ENCODE results near the gene EXPH5.
"Not testable (repeated sequence)": the region's sequence is repeated elsewhere in the genome, so short reads cannot be mapped to it uniquely, and the experiment has no call there.

The EXPH5 gene

DNA sequence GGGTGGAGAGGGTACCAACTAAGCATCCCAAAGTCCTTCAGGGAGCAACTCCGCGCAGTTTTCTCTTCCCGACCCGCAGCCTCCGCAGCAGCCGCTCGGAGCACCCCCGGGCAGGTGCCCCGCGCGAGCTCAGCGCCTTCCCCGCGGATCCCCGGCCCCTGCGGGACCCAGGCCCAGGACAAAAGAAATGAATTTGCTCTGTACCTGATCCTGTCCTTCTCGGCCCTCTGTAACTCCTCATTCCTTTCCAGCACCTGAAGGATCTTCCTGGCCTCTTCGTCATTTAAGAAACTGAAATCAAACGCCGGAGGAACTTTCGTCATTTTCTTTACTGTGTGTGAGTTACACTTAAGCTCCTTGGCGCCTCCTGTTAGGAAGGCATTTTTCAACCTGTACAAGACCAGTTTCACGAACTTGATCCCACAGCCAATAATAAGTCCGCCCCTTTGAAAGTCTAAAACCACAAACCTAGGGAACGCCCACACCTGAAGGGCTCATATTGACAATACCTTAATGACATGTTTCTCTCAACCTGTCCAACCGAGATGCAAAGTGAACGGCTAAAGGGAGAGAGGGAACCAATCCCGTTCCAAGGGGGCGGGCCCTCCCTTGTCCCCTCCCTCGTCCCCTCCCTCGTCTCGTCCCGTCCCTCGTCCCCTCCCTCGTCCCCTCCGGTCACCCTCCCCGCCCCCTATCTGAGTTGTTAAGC, at the start of gene EXPH5:
Gene EXPH5, minus strand, starts transcription at position 555 of the 709 bp plus-strand sequence. Its CDS starts 232 bp downstream, at position 323.
- DNase-seq (ENCODE audit: low read depth, low spot score), result peak; percentile 96

- DNase-seq (ENCODE audit: low read depth, low spot score), result not testable (repeated sequence)
Measured at GRCh38 chr11:108641752-108642151, 48.2 kb upstream of the EXPH5 start.

DNA sequence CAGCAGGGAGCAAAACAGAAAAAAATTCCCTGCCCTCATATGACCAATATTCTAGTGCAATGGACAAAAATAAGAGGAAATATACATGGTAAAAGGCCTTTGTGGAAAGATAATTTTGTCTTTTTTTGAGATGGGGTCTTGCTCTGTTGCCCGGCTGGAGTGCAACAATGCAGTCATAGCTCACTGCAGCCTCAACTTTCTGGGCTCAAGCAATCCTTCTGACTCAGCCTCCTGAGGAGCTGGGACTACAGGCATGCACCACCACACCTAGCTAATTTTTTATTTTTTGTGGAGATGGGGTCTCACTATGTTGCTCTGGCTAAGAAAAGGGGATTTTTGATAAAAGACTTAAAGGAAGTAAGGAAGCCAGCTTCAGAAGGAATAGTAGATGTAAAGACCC, 45.6 kb upstream of the EXPH5 start:
- DNase-seq (ENCODE audit: low read depth, low spot score), result no peak

- no peak for DNase-seq (ENCODE audit: low read depth, low spot score)
Measured at GRCh38 chr11:108636222-108636621, 42.7 kb upstream of the EXPH5 start.

DNA sequence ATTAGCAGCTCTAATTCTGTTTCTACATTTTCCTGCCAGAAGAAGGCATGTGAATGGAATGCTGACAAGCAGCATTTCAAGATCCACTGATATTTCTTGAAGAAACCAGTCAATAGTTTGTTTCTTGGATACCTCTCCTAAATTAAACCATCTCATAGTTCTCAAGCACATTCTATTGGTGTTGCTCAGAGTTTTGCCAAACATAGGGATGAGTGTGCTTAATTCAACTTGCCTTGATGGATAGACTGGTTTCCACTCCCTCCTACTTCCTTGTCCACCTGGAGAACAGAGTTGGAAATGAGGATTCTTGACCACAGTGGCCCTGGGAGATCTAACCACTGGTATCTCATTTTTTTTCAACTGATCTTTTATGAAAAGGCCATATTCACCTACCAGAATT, 41.5 kb upstream of the EXPH5 start:
- no peak for DNase-seq (ENCODE audit: low read depth, low spot score)

GRCh38 chr11:108632041-108632704, 38.6 kb upstream of the EXPH5 start:
- no peak for DNase-seq (ENCODE audit: low read depth, low spot score)

DNA sequence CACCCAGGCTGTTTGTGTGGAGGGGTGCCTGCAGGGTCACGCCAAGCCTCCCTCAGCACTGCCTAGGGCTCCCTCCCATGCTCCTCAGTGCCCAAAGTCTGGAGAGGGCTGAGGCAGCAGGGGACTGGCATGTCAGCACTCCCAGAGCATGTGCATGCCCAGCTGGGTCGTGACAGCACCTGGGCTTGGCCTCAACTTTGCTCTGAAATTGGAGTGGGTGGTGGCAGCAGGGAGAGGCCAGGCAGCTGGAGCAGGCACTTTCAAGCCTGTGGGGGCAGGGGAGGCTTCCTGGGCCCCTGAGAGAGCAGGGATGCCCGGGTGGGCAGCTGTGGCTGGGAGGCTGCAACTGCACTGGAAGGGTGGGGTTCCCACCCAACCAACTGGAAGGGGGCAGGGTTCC, 35.7 kb upstream of the EXPH5 start:
- no peak for DNase-seq (ENCODE audit: low read depth, low spot score)

GRCh38 chr11:108628812-108629211, 35.2 kb upstream of the EXPH5 start:
- DNase-seq (ENCODE audit: low read depth, low spot score), result no peak

- DNase-seq (ENCODE audit: low read depth, low spot score), result no peak
Measured at GRCh38 chr11:108628326-108628725, 34.8 kb upstream of the EXPH5 start.

DNA sequence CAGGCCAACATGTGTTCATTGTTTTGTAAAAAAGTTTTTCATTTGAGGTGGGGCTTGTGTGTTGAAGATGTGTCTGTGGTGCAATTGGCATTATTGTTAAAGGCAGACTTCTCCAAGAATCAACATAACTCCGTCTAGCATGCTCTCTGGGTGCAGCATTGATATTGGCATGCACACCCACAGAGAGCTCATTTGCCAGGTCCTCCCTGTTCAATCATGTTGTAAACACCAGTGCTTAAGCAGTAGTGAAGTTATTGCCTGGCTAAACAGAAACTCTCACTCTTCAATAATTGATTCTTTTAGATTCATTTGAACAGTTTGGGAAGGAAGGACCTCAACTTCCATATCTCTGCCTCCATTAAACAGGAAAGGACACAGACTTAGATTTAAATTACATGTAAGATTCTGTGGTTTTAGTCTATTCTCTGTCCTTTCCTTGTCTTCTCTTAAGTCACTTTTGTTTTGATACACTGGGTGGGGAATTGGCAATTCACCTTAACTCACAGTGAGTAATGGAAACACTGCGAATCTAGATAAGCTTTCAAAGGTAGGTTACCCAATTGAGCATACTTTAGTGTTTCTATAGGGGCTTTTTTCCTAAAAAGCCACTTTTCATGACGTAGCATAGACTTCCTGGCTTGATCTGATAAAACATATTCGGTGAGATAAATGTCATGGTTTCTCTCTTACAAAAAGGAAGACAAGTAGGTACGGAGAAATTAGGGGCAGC, 30.8 kb upstream of the EXPH5 start:
- DNase-seq (ENCODE audit: low read depth, low spot score), result no peak

- no peak for DNase-seq (ENCODE audit: low read depth, low spot score)
Measured at GRCh38 chr11:108622341-108622740, 28.8 kb upstream of the EXPH5 start.

GRCh38 chr11:108620958-108621772, 27.6 kb upstream of the EXPH5 start:
- no peak for DNase-seq (ENCODE audit: low read depth, low spot score)

DNA sequence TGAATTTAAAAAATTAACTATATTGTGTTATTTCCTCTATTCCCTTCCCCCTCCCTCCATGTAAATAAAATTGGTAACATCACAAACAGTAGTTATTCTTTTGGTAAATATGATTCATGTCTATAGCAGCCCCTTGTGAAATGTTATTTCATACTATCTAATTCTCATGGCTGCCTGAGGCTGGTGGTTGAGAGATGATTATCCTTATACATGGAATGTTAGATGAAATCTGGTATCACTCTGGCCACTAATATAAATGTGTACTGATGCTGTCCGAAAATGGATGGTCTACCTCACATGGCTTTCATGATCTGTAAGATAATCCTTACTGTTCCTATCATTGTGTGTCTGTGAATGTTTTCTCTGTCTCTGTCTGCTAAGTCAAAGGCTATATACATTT, 25.0 kb upstream of the EXPH5 start:
- no peak for DNase-seq (ENCODE audit: low read depth, low spot score)

- no peak for DNase-seq (ENCODE audit: low read depth, low spot score)
Measured at GRCh38 chr11:108617055-108617454, 23.5 kb upstream of the EXPH5 start.

- DNase-seq (ENCODE audit: low read depth, low spot score), result no peak
Measured at GRCh38 chr11:108616549-108616948, 23.0 kb upstream of the EXPH5 start.

DNA sequence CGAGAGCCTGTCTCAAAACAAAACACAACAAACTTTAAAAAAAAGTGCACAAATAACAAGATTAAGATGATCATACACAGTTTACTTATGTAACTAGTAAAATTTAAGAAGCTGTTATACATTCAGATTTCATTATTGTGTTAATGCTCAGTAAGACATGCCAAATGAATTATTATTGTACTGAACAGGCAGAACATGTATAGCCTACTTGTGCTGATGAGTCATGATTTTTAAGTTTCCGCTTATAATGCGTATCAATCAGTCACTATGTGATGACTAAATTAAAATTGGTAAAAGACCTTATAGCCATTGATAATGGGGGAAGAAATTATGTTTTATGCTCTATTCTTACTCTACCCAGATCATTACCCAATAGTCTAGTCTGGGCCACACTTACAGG, 20.5 kb upstream of the EXPH5 start:
- no peak for DNase-seq (ENCODE audit: low read depth, low spot score)

- DNase-seq (ENCODE audit: low read depth, low spot score), result no peak
Measured at GRCh38 chr11:108609682-108610081, 16.1 kb upstream of the EXPH5 start.

DNA sequence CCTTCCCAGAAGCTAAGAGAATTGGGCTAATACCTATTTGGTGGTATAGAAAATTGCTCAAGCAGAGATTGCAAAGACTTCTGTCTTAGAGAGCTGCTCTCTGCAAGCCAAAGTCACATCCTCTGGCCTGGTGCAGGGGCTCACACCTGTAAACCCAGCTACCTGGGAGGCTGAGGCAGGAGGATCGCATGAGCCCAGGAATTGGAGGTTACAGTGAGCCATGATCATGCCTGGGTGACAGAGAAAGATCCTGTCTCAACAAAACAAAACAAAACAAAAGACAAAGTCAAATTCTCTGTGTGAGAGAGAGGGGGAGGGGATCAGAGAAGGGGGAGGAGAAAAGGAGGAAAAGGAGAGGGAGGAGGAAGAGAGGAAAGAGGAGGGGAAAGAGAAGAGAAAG, 15.0 kb upstream of the EXPH5 start:
- DNase-seq (ENCODE audit: low read depth, low spot score), result no peak

GRCh38 chr11:108606495-108607160, 13.1 kb upstream of the EXPH5 start:
- DNase-seq (ENCODE audit: low read depth, low spot score), result no peak

- no peak for DNase-seq (ENCODE audit: low read depth, low spot score)
Measured at GRCh38 chr11:108606070-108606469, 12.5 kb upstream of the EXPH5 start.

DNA sequence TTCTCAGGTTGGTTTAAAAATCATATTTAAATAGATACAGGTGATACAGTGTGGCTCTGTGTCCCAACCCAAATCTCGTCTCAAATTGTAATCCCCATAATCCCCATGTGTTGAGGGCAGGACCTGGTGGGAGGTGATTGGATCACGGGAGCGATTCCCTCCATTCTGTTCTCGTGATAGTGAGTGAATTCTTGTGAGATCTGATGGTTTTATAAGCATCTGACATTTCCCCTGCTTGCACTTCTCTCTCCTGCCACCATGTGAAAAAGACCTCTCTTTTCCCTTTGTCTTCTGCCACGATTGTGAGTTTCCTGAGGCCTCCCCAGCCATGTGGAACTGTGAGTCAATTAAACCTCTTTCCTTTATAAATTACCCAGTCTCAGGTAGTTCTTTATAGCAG, 9.2 kb upstream of the EXPH5 start:
- not testable (repeated sequence) for DNase-seq (ENCODE audit: low read depth, low spot score)

Data from ELF-1 (cell line).